ENCODE data around the gene HPDL. TPM values are rescaled to one million over a fixed set of nuclear protein-coding genes. Genes with fewer than 3 reads are reported as not detected.

Gene HPDL
- polyA plus RNA-seq, 1 experiment, result 0.22 TPM

- H3K27ac ChIP-seq (ENCODE audit: low read depth, low read length), result peak overlapping the region; percentile 94
- H3K4me3 ChIP-seq (ENCODE audit: low read depth, low read length), result peak overlapping the region; percentile 73
- ChIA-PET CTCF (interaction anchor here (0.5 to 5.3 kb wide), 9 partner anchors 14 to 610 kb away, joined by 3 to 37 read pairs (median 6); partner anchors contain the start of genes HPDL, RNU5D-1 and TESK2), POLR2A (interaction anchor here (0.5 to 2.5 kb wide), 13 partner anchors 11 to 541 kb away, joined by 3 to 32 read pairs (median 8); partner anchors contain the start of genes EIF2B3, HECTD3, MMACHC and PRDX1)
- TF ChIP-seq, protein P1, sequence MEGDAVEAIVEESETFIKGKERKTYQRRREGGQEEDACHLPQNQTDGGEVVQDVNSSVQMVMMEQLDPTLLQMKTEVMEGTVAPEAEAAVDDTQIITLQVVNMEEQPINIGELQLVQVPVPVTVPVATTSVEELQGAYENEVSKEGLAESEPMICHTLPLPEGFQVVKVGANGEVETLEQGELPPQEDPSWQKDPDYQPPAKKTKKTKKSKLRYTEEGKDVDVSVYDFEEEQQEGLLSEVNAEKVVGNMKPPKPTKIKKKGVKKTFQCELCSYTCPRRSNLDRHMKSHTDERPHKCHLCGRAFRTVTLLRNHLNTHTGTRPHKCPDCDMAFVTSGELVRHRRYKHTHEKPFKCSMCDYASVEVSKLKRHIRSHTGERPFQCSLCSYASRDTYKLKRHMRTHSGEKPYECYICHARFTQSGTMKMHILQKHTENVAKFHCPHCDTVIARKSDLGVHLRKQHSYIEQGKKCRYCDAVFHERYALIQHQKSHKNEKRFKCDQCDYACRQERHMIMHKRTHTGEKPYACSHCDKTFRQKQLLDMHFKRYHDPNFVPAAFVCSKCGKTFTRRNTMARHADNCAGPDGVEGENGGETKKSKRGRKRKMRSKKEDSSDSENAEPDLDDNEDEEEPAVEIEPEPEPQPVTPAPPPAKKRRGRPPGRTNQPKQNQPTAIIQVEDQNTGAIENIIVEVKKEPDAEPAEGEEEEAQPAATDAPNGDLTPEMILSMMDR (IDR thresholded peaks at IDR 0.05; ENCODE audit: low read depth, low read length), result no peak
- H3K27me3 ChIP-seq (ENCODE audit: control insufficient read depth, insufficient read depth, low read length), result no peaks in the 10 kb centered on the region
- DNase-seq (ENCODE audit: low read depth, low spot score), result no peak
- no peaks in the 10 kb centered on the region; the same call in 1 of the 2 replicates for H3K9me3 ChIP-seq (ENCODE audit: control insufficient read depth, insufficient read depth, low read length)
Measured at GRCh38 chr1:45340816-45341466, 14.2 kb downstream of the HPDL start.

- no peak for DNase-seq (ENCODE audit: low read depth, low spot score)
- no peak overlapping the region for H3K4me3 ChIP-seq (ENCODE audit: low read depth, low read length)
- no peaks in the 10 kb centered on the region for H3K27me3 ChIP-seq (ENCODE audit: control insufficient read depth, insufficient read depth, low read length)
- TF ChIP-seq, protein P1 (IDR thresholded peaks at IDR 0.05; ENCODE audit: low read depth, low read length), result no peak
- ChIA-PET POLR2A (interaction anchor here (1.3 kb wide), 1 partner anchor 12 kb away, joined by 3 read pairs; no protein-coding TSS in a partner anchor), CTCF (interaction anchor here (1.1 to 1.8 kb wide), 3 partner anchors 12 to 330 kb away, joined by 3 to 8 read pairs (median 5); no protein-coding TSS in a partner anchor)
- no peak overlapping the region for H3K27ac ChIP-seq (ENCODE audit: low read depth, low read length)
- no peaks in the 10 kb centered on the region; the same call in 1 of the 2 replicates for H3K9me3 ChIP-seq (ENCODE audit: control insufficient read depth, insufficient read depth, low read length)
Measured at GRCh38 chr1:45344499-45344898, 17.8 kb downstream of the HPDL start.

DNA sequence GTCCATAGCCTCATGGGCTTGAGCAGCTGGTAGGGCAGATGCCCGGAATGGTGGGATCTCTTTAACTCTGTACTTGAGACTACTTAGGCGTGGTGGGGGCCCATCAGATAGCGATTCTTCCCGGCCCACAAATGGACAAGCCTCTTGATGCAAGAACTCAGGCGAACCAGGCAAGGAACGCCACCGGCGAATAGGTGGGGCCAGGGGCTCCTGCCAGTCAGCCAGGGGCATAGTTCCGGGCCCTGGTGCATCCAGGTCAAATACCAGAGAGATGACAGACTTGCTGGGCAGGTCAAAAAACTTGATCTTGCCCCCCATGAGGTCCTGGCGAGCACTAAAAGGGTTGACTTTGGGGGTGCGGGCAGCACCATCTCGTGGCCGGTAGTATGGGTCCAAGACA is 18.3 kb downstream of the HPDL start:
- H3K4me3 ChIP-seq (ENCODE audit: low read depth, low read length), result no peak overlapping the region
- ChIA-PET CTCF (interaction anchor here (1.7 kb wide), 1 partner anchor 12 kb away, joined by 5 read pairs; no protein-coding TSS in a partner anchor), POLR2A (interaction anchor here (1.6 kb wide), 1 partner anchor 155 kb away, joined by 4 read pairs; the partner anchor contains the start of genes CCDC163 and MMACHC)
- no peak for DNase-seq (ENCODE audit: low read depth, low spot score)
- no peaks in the 10 kb centered on the region for H3K27me3 ChIP-seq (ENCODE audit: control insufficient read depth, insufficient read depth, low read length)
- TF ChIP-seq, protein P1 (IDR thresholded peaks at IDR 0.05; ENCODE audit: low read depth, low read length), result no peak
- no peak overlapping the region for H3K27ac ChIP-seq (ENCODE audit: low read depth, low read length)
- H3K9me3 ChIP-seq (ENCODE audit: control insufficient read depth, insufficient read depth, low read length), result no peaks in the 10 kb centered on the region; the same call in 1 of the 2 replicates

DNA sequence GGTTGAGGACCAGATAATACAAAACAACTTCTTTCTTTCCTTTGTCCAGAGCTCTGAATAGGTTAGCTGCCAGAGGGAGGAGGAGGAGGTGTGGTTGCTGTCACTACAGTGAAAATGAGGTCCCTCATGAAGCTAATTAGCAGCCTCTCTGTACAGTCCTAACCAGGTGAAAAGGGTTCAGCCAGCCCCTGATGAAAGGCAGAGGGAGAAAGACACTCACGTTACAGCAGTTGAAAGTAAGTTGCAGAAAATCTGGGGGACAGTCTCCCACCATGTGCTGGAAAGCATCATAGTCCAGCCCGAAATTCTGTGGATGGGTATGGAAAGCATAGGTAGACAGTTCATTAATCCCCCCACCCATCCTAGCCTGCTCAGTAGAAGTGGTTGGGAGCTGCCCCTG is 19.8 kb downstream of the HPDL start:
- ChIA-PET POLR2A (interaction anchor here (0.6 to 1.6 kb wide), 2 partner anchors 16 to 154 kb away, joined by 4 to 7 read pairs; partner anchors contain the start of genes CCDC163 and MMACHC), CTCF (interaction anchor here (5.6 to 5.8 kb wide), 2 partner anchors 13 to 147 kb away, joined by 41 read pairs; partner anchors contain the start of gene TESK2)
- Histone ChIP-seq H3K27me3 (ENCODE audit: control insufficient read depth, insufficient read depth, low read length) (no peaks in the 10 kb centered on the region), H3K9me3 (ENCODE audit: control insufficient read depth, insufficient read depth, low read length) (no peaks in the 10 kb centered on the region), H3K27ac (ENCODE audit: low read depth, low read length) (no peak overlapping the region), H3K4me3 (ENCODE audit: low read depth, low read length) (no peak overlapping the region)
- DNase-seq (ENCODE audit: low read depth, low spot score), result no peak
- TF ChIP-seq, protein P1 (IDR thresholded peaks at IDR 0.05; ENCODE audit: low read depth, low read length), result no peak

DNA sequence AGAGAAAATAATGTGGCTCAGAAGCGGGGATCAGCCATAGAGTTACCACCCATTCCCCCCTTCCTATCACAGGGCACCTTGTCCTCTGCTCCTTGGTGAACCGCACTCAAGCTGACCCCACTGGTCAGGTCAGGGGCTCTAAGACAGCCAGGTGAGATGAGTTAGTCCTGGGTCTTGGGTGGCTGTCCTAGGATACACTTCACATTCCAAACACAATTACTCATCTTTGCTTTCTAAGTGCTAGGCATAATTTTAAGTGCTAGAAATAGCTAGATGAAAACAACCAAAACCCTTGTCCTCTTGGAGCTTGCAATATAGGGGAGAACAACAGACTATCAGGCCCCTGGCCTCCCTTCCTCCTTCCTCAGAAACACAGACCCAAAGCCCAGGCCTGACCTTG is 21.3 kb downstream of the HPDL start:
- POLR2A ChIA-PET, result interaction anchor here (1.6 to 2.2 kb wide), 3 partner anchors 9 to 337 kb away, joined by 3 to 12 read pairs (median 6); partner anchors contain the start of genes HECTD3, PRDX1 and TOE1
- DNase-seq (ENCODE audit: low read depth, low spot score), result no peak

More for the DNA sequence above, 21.3 kb downstream of the HPDL start:
- Histone ChIP-seq H3K4me3 (ENCODE audit: low read depth, low read length) (no peak overlapping the region), H3K9me3 (ENCODE audit: control insufficient read depth, insufficient read depth, low read length) (no peaks in the 10 kb centered on the region), H3K27ac (ENCODE audit: low read depth, low read length) (no peak overlapping the region), H3K27me3 (ENCODE audit: control insufficient read depth, insufficient read depth, low read length) (no peaks in the 10 kb centered on the region)
- TF ChIP-seq, protein P1 (IDR thresholded peaks at IDR 0.05; ENCODE audit: low read depth, low read length), result no peak
- CTCF ChIA-PET, result interaction anchor here (0.5 to 5.8 kb wide), 10 partner anchors 9 to 334 kb away, joined by 3 to 41 read pairs (median 4); partner anchors contain the start of gene TESK2

All from AG04450 (cell line).